NCI-H526 treated with DMSO at 0.1 percent for 48 hours (cell line): Measurements from ENCODE around the gene ELP2.
A peak's percentile ranks its signal among the peaks of the same experiment; 100 is the strongest.
"Not testable (repeated sequence)": the region's sequence is repeated elsewhere in the genome, so short reads cannot be mapped to it uniquely, and the experiment has no call there.

Experiments used
- DNase-seq: peaks from one replicate; lab custom pipeline; 2025; lab: John Stamatoyannopoulos, UW

Gene ELP2

DNA sequence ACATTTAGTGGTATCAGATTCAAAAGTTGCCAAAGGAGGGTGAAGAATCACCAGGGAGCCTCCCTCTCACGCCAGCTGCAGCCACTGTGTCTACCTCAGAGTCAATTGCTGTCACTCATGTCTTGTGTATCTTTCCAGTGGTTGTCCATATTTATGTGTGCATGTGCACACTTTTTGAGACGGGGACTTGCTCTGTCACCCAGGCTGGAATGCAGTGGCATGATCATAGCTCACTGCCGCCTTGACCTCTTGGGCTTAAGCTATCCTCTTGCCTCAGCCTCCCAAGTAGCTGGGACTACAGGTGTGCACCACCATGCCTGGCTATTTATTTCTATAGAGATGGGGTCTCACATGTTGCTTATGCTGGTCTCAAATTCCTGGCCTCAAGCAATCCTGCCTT is 61.6 kb downstream of the ELP2 start:
- DNase-seq = no peak

GRCh38 chr18:36191711-36192110 is 62.0 kb downstream of the ELP2 start:
- no peak for DNase-seq

DNA sequence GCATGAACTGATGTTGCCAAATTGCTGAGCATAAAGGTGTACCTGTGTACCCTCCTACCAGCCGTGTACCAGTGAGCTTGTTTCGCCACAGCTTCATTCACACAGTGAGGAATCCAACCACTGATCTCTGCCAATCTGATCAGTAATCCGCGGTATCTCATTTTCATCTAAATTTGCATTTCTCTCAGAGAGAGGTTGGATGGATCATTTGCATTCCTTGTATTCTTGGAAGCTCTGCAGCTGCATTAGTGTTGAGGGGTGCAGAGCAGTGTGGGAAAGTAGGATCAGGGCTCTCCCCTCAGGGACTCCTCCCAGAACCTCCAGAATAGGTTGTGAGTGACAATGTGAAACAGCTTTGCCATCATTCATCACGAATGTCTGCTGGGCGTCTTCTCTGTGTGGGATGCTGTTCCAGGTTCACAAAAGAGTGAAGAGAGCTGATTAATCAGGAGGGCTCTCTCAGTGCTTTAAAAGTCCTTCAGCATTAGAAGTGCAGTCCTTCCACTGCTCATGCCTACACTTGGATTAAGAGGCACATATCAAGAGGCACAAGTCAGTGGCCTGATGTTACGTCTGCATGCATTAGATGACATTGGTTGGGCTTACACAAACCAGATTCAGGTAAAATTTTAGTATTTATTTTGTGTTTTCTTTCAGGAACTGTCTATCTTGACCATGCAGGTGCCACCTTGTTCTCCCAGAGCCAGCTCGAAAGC is 65.1 kb downstream of the ELP2 start:
- peak; percentile 85 for DNase-seq

- DNase-seq = no peak
Observed at GRCh38 chr18:36195427-36196122, 65.9 kb downstream of the ELP2 start.

DNA sequence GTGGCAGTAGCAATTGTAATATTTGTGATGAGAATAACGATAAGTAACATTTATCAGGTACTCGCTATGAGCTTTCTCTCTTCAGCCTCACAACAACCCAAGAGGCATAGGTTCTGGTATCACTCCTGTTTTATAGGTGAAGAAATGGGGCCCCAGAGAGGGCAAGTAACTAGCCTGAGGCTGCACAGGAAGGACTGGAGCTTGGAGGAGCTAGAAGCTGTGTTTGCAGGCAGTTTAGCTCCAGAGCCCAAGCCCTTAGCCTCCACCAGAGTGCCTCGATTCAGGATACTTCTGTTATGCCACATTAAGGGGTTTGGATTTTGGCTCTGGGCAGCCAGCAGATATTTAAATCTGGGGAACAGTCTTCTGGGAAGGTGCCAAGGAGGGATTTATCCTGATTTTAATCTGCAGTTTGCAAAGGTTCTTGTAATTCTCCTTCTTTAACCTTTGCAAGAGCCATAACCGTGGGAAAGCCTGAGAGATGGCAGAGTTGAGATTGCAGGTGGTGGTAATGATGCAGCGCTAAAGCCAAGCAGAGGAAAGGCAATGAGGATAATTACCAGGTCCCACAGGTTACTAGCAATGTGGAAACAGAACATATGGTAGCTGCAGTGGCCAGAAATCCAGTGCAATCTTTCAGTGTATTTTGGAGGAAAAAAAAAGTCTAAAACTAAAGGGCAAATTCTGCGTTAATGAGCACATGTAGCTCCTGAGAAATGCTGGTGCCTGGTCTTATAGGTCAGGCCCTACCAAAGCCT is 66.7 kb downstream of the ELP2 start:
- DNase-seq = no peak

DNA sequence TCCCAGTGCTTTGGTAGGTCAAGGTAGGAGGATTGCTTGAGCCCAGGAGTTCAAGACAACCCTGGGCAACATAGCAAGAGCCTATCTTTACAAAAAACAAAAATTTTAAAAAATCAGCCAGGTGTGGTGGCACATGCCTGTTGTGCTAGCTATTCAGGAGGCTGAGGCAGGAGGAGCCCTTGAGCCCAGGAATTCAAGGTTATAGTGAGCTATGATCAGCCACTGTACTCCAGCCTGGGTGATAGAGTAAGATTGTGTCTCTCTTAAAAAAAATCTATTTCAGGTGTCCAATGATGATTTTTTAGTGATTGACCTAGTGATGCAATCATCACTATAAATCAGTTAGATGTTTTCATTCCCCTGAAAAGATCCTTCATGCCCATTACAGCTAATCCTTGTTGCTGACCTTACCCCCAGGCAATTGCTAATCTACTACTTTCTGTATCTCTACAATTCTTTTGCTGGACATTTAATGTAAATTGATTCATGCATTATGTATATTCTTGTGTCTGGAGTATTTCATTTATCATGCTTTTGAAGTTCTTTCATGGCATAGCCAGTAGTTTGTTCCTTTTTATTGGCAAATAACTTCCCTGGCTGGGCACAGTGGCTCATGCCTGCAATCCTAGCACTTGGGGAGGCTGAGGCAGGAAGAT is 67.9 kb downstream of the ELP2 start:
- no peak for DNase-seq

DNA sequence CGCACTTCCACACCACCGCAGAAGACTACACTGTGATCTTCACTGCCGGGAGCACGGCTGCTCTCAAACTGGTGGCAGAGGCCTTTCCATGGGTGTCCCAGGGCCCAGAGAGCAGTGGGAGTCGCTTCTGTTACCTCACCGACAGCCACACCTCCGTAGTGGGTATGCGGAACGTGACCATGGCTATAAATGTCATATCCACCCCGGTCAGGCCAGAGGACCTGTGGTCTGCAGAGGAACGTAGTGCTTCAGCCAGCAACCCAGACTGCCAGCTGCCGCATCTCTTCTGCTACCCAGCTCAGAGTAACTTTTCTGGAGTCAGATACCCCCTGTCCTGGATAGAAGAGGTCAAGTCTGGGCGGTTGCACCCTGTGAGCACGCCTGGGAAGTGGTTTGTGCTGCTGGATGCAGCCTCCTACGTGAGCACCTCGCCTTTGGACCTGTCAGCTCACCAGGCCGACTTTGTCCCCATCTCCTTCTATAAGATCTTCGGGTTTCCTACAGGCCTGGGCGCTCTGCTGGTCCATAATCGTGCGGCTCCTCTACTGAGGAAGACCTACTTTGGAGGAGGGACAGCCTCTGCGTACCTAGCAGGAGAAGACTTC is 70.1 kb downstream of the ELP2 start:
- no peak for DNase-seq

DNA sequence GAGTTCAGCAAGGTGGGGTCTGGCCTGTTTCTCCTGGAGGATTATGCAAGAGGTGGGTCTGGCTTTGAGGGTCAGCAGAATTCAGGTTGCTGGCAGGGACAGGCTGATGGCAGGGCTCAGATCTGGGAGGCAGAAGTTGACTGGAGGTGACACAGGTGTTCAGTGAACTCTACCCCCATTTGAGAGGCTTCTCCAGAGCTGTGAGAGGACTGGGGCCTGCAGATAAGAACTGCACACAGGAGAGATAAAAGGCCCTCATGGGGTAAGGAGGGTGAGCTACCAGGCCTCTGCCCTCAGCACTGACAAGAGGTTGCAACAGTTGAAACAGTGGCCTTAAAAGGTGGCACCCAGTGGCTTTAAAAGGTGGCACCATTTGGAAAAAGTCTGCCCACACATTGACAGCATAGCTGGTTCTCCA is 70.7 kb downstream of the ELP2 start:
- DNase-seq = no peak

DNA sequence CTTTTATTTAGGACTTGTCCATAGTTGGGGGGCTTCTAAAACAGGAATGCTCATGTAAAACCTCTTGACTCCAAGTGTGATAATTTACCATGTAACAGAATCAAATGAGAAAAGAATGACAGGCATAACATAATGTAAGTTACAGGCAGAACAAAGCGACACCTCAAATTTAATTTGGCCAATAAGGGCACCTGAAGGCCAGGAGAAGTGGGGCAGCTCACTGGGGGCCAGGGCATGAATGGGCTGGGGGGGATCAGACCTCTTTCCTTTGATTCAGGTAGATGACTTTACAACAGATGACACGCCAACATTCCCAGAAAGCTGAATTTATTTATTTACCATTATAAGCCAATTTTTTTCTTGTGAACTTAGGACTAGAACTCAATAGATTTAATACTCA is 72.1 kb downstream of the ELP2 start:
- DNase-seq = no peak

- DNase-seq = no peak
Observed at GRCh38 chr18:36203360-36203895, 73.7 kb downstream of the ELP2 start.

- DNase-seq = no peak
Observed at GRCh38 chr18:36205166-36205565, 75.5 kb downstream of the ELP2 start.

DNA sequence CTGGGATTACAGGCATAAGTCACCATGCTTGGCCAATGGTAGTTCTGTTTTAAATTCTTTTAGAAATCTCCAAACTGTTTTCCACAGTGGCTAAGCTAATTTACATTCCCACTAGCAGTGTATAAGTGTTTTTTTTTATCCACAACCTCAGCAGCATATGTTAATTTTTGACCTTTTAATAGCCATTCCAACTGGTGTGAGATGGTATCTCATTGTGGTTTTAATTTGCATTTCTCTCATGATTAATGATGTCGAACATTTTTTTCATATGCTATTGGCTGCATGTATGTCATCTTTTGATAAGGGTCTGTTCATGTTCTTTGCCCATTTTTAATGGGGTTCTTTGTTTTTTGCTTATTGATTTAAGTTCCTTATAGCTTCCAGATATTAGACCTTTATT is 77.6 kb downstream of the ELP2 start:
- no peak for DNase-seq

DNA sequence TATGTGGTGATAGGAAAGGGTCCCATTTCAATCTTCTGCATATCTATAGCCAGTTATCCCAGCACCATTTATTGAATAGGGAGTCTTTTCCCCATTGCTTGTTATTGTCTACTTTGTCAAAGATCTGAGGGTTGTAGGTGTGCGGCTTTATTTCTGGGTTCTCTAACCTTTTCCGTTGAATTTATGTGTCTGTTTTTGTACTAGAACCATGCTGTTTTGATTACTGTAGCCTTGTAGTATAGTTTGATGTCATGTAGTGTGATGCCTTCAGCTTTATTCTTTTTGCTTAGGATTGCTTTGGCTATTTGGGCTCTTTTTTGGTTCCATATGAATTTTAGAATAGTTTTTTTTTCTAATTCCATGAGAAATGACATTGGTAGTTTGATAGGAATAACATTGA is 78.3 kb downstream of the ELP2 start:
- not testable (repeated sequence) for DNase-seq

DNA sequence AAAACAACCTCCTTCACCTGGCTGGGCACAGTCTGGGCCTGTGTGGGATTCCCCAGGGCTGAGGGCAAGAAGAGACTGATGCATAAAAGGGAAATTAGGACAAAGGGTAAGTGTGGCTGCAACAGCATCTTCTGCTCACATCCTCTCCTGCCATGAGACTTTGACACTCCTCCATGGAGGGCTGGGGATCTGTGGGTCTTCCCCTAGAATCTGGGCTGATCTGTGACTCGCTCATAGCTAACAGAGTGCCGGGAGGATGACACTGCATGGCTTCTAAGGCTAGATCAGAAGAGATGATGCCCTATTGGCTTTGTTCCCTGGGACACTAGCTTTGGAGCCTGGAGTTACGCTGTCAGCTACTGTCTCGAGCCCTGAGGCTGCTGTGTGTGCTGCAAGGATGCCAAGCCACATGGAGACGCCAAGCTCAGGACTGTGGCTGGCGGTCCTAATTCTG is 81.9 kb downstream of the ELP2 start:
- no peak for DNase-seq

- DNase-seq = no peak
Observed at GRCh38 chr18:36212301-36213171, 82.8 kb downstream of the ELP2 start.

- no peak for DNase-seq
Observed at GRCh38 chr18:36214811-36215210, 85.1 kb downstream of the ELP2 start.

DNA sequence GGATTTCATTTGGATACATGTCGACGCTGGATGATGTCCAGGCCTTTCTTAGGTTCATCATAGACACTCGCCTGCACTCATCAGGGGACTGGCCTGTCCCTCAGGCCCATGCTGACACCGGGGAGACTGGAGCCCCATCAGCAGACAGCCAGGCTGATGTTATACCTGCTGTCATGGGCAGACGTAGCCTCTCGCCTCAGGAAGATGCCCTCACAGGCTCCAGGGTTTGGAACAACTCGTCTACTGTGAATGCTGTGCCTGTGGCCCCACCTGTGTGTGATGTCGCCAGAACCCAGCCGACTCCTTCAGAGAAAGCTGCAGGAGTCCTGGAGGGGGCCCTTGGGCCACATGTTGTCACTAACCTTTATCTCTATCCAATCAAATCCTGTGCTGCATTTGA is 85.9 kb downstream of the ELP2 start:
- no peak for DNase-seq

DNA sequence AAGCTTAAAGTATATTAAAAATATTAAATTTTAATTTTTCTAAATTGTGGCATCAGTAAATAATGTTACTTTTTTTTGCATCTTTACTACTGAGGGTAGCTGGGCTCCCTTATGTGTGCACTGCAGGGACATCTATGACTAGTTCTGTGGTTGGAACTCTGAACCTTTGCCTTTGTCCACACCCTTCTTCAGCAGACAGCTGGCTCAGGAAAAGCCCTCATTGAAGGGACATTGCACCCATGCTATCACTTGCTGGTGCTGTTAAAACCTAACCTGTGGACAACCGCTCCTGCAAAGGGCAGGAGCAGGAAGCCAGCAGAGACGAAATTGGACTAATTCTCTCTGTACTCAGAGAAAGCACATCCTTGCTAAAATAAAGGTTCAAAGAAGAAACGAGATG is 87.6 kb downstream of the ELP2 start:
- DNase-seq = no peak

GRCh38 chr18:36229188-36229587 is 99.5 kb downstream of the ELP2 start:
- DNase-seq = no peak
